NT2/D1 (cell line): ENCODE data around the gene ARMC9.

ENCODE experiments used
- DNase-seq: peaks from one replicate; pipeline ENCODE4 v3.0.0-alpha.2; 2011; ENCODE audit warnings: low read depth, low spot score
- H3K27me3 ChIP-seq: 2 replicates; pipeline ENCODE4 v1.6.0; 2011; ENCODE audit warnings: mild to moderate bottlenecking; ENCODE audit not compliant: insufficient read length, insufficient read depth
- H3K36me3 ChIP-seq: 2 replicates; pipeline ENCODE4 v1.6.1; 2011; ENCODE audit warnings: mild to moderate bottlenecking, low read length, mixed read lengths; ENCODE audit not compliant: insufficient read depth, insufficient read length
- H3K4me1 ChIP-seq: 2 replicates; pipeline ENCODE4 v1.5.1; 2011; ENCODE audit not compliant: insufficient read depth, insufficient read length
- H3K4me3 ChIP-seq: 2 replicates; pipeline ENCODE4 v1.5.1; 2011; ENCODE audit warnings: low read depth; ENCODE audit not compliant: insufficient read length
- H3K9ac ChIP-seq: 2 replicates; pipeline ENCODE4 v1.6.0; 2011; ENCODE audit warnings: low read depth; ENCODE audit not compliant: insufficient read length
- H3K9me3 ChIP-seq: 2 replicates; pipeline ENCODE4 v1.5.1; 2011; ENCODE audit warnings: mild to moderate bottlenecking, low read length; ENCODE audit not compliant: insufficient read depth
- SUZ12 ChIP-seq: IDR thresholded peaks from 2 replicates; pipeline ENCODE4 v1.6.1; 2011; ENCODE audit not compliant: insufficient read length, insufficient read depth; ENCODE audit errors: extremely low read depth
- YY1 ChIP-seq: IDR thresholded peaks from 2 replicates; pipeline ENCODE4 v1.6.1; 2011; ENCODE audit not compliant: insufficient read length, insufficient read depth
- ZNF274 ChIP-seq: IDR thresholded peaks from 2 replicates; pipeline ENCODE4 v1.6.1; 2011; ENCODE audit warnings: mild to moderate bottlenecking, low read depth, low read length

The ARMC9 gene

GRCh38 chr2:231292472-231293134 is 94.2 kb downstream of the ARMC9 start:
- no peaks in the 10 kb centered on the region for H3K9me3 ChIP-seq
- TF ChIP-seq YY1 (no peak), SUZ12 (no peak), ZNF274 (no peak)
- no peak overlapping the region for H3K4me3 ChIP-seq
- peaks cover 2% of the 10 kb centered on the region for H3K4me1 ChIP-seq
- H3K9ac ChIP-seq, result no peak overlapping the region
- DNase-seq, result no peak
- no peaks in the 10 kb centered on the region for H3K27me3 ChIP-seq
- peaks cover 47% of the 10 kb centered on the region for H3K36me3 ChIP-seq

GRCh38 chr2:231293163-231293562 is 94.7 kb downstream of the ARMC9 start:
- TF ChIP-seq ZNF274 (no peak), YY1 (no peak), SUZ12 (no peak)
- Histone ChIP-seq H3K4me1 (peaks cover 2% of the 10 kb centered on the region), H3K4me3 (no peak overlapping the region), H3K36me3 (peaks cover 50% of the 10 kb centered on the region), H3K9ac (no peak overlapping the region), H3K27me3 (no peaks in the 10 kb centered on the region), H3K9me3 (no peaks in the 10 kb centered on the region)
- no peak for DNase-seq

- Histone ChIP-seq H3K4me1 (peaks cover 2% of the 10 kb centered on the region), H3K27me3 (no peaks in the 10 kb centered on the region), H3K36me3 (peaks cover 49% of the 10 kb centered on the region), H3K9ac (no peak overlapping the region), H3K9me3 (no peaks in the 10 kb centered on the region), H3K4me3 (no peak overlapping the region)
- no peak for DNase-seq
- TF ChIP-seq ZNF274, result no peak
- TF ChIP-seq YY1, result no peak
- TF ChIP-seq SUZ12, result no peak
Observed at GRCh38 chr2:231294116-231294515, 95.7 kb downstream of the ARMC9 start.

GRCh38 chr2:231294571-231295362 is 96.3 kb downstream of the ARMC9 start:
- Histone ChIP-seq H3K4me1 (peaks cover 2% of the 10 kb centered on the region), H3K9me3 (no peaks in the 10 kb centered on the region), H3K4me3 (no peak overlapping the region), H3K27me3 (no peaks in the 10 kb centered on the region), H3K36me3 (peaks cover 49% of the 10 kb centered on the region), H3K9ac (no peak overlapping the region)
- DNase-seq, result no peak
- no peak for TF ChIP-seq YY1
- TF ChIP-seq ZNF274, result no peak
- TF ChIP-seq SUZ12, result no peak

GRCh38 chr2:231295363-231295655 is 96.9 kb downstream of the ARMC9 start:
- no peak for DNase-seq
- no peak overlapping the region for H3K4me3 ChIP-seq
- TF ChIP-seq SUZ12 (no peak), YY1 (no peak), ZNF274 (no peak)
- H3K9me3 ChIP-seq, result no peaks in the 10 kb centered on the region
- H3K4me1 ChIP-seq, result peaks cover 2% of the 10 kb centered on the region
- no peak overlapping the region for H3K9ac ChIP-seq
- H3K36me3 ChIP-seq, result peaks cover 49% of the 10 kb centered on the region
- H3K27me3 ChIP-seq, result no peaks in the 10 kb centered on the region

- TF ChIP-seq SUZ12 (no peak), YY1 (no peak), ZNF274 (no peak)
- Histone ChIP-seq H3K9me3 (no peaks in the 10 kb centered on the region), H3K9ac (no peak overlapping the region), H3K4me1 (peaks cover 2% of the 10 kb centered on the region), H3K27me3 (no peaks in the 10 kb centered on the region), H3K36me3 (peaks cover 44% of the 10 kb centered on the region), H3K4me3 (no peak overlapping the region)
- no peak for DNase-seq
Observed at GRCh38 chr2:231296401-231296974, 98.1 kb downstream of the ARMC9 start.
